Osteocyte (in vitro differentiated cells): Measurements from ENCODE around the gene CES2. TPM values are rescaled to one million over a fixed set of nuclear protein-coding genes. Genes with fewer than 3 reads are reported as not detected.
"Not testable (repeated sequence)": the region's sequence is repeated elsewhere in the genome, so short reads cannot be mapped to it uniquely, and the experiment has no call there.

Source experiments
- DNase-seq: peaks from one replicate; pipeline ENCODE4 v3.0.0; 2021; ENCODE audit warnings: mixed read lengths; ENCODE audit not compliant: unreplicated experiment; ENCODE audit errors: extremely low spot score
- H3K27ac Mint-ChIP-seq: one replicate; pipeline ENCODE4 v1.8.0; 2021; ENCODE audit warnings: mild to moderate bottlenecking, mixed read lengths; ENCODE audit not compliant: unreplicated experiment
- H3K27me3 Mint-ChIP-seq: one replicate; pipeline ENCODE4 v1.8.0; 2021; ENCODE audit warnings: mixed read lengths; ENCODE audit not compliant: unreplicated experiment
- H3K36me3 Mint-ChIP-seq: one replicate; pipeline ENCODE4 v1.8.0; 2021; ENCODE audit warnings: mixed read lengths; ENCODE audit not compliant: unreplicated experiment
- H3K4me1 Mint-ChIP-seq: one replicate; pipeline ENCODE4 v1.8.0; 2021; ENCODE audit warnings: mixed read lengths; ENCODE audit not compliant: unreplicated experiment
- H3K4me3 Mint-ChIP-seq: one replicate; pipeline ENCODE4 v1.8.0; 2021; ENCODE audit warnings: mild to moderate bottlenecking, moderate library complexity, mixed read lengths; ENCODE audit not compliant: unreplicated experiment
- H3K9me3 Mint-ChIP-seq: one replicate; pipeline ENCODE4 v1.8.0; 2021; ENCODE audit warnings: mixed read lengths; ENCODE audit not compliant: unreplicated experiment
- total RNA-seq: library from RNA; stranded (reverse); gene quantifications from 2 replicates; pipeline ENCODE4 v1.2.1, GENCODE V29; 2021
- TF ChIP-seq, protein P1 (sequence below): fragments of 200-600 bp; sonication (generic); IDR thresholded peaks from 2 replicates; pipeline ENCODE4 v1.5.0; 2021; ENCODE audit warnings: antibody characterized with exemption, mild to moderate bottlenecking, moderate library complexity

CES2 gene
- total RNA-seq, 1 donor from 2014 or later: 38.6 TPM

DNA sequence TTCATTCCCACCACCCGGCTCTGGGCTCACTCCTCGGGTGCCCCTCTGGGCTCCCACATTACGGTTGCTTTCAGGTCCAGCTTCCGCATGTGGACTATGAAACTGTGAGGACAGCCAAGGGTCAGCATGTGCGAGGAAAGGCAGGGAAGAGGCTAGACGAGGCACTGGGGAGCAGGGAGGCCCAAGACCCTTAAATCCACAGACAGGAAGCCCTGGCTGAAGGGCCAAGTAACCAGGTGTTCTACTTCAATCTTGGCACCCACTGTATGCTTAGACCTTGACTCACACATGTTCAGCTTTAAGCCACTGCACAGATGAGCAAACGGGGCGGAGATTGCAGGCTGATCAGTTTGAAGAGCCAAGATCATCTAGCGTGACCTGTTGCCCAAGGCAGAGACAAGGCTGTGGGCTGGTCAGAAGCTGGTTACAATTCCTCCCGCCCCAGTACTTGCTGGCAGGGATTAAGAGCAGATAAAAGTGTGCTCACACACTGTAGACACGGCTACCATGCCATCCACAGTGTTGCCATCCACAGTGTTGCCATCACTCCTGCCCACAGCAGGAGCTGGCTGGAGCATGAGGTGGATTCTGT, 53.0 kb downstream of the CES2 start, which contains the start of gene CES4A:
Gene CES4A, plus strand, starts transcription at position 393 of the 592 bp plus-strand sequence. Its CDS starts 184 bp downstream, at position 577.
- no peaks in the 10 kb centered on the region for H3K4me1 Mint-ChIP-seq
- no peaks in the 10 kb centered on the region for H3K9me3 Mint-ChIP-seq
- TF ChIP-seq, protein P1, sequence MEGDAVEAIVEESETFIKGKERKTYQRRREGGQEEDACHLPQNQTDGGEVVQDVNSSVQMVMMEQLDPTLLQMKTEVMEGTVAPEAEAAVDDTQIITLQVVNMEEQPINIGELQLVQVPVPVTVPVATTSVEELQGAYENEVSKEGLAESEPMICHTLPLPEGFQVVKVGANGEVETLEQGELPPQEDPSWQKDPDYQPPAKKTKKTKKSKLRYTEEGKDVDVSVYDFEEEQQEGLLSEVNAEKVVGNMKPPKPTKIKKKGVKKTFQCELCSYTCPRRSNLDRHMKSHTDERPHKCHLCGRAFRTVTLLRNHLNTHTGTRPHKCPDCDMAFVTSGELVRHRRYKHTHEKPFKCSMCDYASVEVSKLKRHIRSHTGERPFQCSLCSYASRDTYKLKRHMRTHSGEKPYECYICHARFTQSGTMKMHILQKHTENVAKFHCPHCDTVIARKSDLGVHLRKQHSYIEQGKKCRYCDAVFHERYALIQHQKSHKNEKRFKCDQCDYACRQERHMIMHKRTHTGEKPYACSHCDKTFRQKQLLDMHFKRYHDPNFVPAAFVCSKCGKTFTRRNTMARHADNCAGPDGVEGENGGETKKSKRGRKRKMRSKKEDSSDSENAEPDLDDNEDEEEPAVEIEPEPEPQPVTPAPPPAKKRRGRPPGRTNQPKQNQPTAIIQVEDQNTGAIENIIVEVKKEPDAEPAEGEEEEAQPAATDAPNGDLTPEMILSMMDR: no peak
- H3K27ac Mint-ChIP-seq: no peak within 1 kb of the TSS
- H3K36me3 Mint-ChIP-seq: no peaks in the 10 kb centered on the region
- peaks cover 6% of the 10 kb centered on the region for H3K27me3 Mint-ChIP-seq
- no peak within 1 kb of the TSS for H3K4me3 Mint-ChIP-seq
- DNase-seq: no peak

DNA sequence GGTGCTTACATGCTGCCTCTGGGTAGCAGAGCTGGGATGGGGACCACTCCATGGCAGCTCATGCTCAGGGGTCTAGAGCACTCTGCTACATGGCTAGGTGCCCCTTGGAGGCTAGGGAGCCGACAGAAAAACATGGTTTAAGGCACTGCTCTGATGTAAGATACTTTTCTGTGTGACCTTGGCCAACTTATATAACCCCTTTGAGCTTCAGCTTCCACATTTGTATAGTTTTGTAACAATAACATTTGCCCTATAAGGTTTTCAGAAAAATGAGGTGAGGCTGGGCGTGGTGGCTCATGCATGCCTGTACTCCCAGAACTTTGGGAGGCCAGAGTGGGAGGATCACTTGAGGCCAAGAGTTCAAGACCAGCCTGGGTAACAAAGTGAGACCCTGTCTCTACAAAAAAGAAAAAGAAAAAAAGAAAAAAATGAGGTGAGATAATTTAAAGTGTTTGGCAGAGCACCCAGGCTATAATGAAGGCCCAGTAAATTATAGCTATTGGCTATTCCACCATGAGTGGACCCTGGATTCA, 56.3 kb downstream of the CES2 start:
- TF ChIP-seq, protein P1: no peak
- Mint-ChIP-seq H3K27ac (no peak overlapping the region), H3K9me3 (no peaks in the 10 kb centered on the region), H3K4me3 (no peak overlapping the region), H3K4me1 (no peaks in the 10 kb centered on the region), H3K27me3 (peaks cover 6% of the 10 kb centered on the region), H3K36me3 (no peaks in the 10 kb centered on the region)
- DNase-seq: no peak

DNA sequence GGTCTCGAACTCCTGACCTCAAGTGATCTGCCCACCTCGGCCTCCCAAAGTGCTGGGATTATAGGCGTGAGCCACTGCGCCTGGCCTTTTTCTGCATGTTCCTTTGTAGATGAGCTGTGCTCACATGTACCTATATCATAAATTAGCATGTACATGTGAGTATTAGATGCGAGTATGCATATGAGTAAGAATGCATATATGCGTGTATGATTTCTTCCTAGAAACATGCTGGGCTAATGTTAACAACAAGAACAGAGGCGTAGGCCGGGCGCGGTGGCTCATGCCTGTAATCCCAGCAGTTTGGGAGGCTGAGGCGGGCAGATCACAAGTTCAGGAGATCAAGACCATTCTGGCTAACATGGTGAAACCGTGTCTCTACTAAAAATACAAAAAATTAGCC, 58.2 kb downstream of the CES2 start:
- DNase-seq, H3K9me3 Mint-ChIP-seq, H3K4me3 Mint-ChIP-seq, H3K27me3 Mint-ChIP-seq, H3K36me3 Mint-ChIP-seq, H3K27ac Mint-ChIP-seq, H3K4me1 Mint-ChIP-seq: not testable (repeated sequence)

Other genes starting within 250 kb of the CES2 start
- gene CMTM4, start 238.8 kb upstream of the CES2 start, total RNA-seq: 22.8 and 24.4 TPM in 2 replicates
- 139 and 151 TPM in 2 replicates for gene DYNC1LI2, start 183.9 kb upstream of the CES2 start, total RNA-seq
- gene TERB1, start 133.9 kb upstream of the CES2 start, total RNA-seq: 0.18 and 0.43 TPM in 2 replicates
- gene NAE1, start 104.5 kb upstream of the CES2 start, total RNA-seq: 64.4 and 65.0 TPM in 2 replicates
- not detected in 2 replicates for gene CA7, start 91.1 kb upstream of the CES2 start, total RNA-seq
- 16.5 and 17.4 TPM in 2 replicates for gene PDP2, start 55.0 kb upstream of the CES2 start, total RNA-seq
- gene CDH16, start 16.6 kb upstream of the CES2 start, total RNA-seq: not detected in 2 replicates
- gene RRAD, start 10.0 kb upstream of the CES2 start, total RNA-seq: 0.26 and 0.89 TPM in 2 replicates
- gene CIAO2B, start 1.1 kb upstream of the CES2 start, total RNA-seq: 65.6 and 69.9 TPM in 2 replicates
- gene CES3, start 25.8 kb downstream of the CES2 start, total RNA-seq: 0.24 and 0.73 TPM in 2 replicates
- gene CES4A, start 53.1 kb downstream of the CES2 start, total RNA-seq: 3.3 and 3.8 TPM in 2 replicates
- gene CBFB, start 93.6 kb downstream of the CES2 start, total RNA-seq: 75.2 and 88.3 TPM in 2 replicates
- 19.5 and 19.8 TPM in 2 replicates for gene PHAF1, start 174.4 kb downstream of the CES2 start, total RNA-seq
- 44.1 and 44.9 TPM in 2 replicates for gene B3GNT9, start 215.5 kb downstream of the CES2 start, total RNA-seq
- 13.4 and 14.1 TPM in 2 replicates for gene TRADD, start 224.4 kb downstream of the CES2 start, total RNA-seq
- 12.8 and 15.5 TPM in 2 replicates for gene FBXL8, start 224.4 kb downstream of the CES2 start, total RNA-seq
- gene HSF4, start 229.2 kb downstream of the CES2 start, total RNA-seq: 19.6 and 22.3 TPM in 2 replicates
- gene NOL3, start 235.0 kb downstream of the CES2 start, total RNA-seq: 15.8 and 22.8 TPM in 2 replicates
- 26.6 and 35.7 TPM in 2 replicates for gene MATCAP1, start 248.4 kb downstream of the CES2 start, total RNA-seq